ENCODE measurements around the gene CHST2.

Gene CHST2

DNA sequence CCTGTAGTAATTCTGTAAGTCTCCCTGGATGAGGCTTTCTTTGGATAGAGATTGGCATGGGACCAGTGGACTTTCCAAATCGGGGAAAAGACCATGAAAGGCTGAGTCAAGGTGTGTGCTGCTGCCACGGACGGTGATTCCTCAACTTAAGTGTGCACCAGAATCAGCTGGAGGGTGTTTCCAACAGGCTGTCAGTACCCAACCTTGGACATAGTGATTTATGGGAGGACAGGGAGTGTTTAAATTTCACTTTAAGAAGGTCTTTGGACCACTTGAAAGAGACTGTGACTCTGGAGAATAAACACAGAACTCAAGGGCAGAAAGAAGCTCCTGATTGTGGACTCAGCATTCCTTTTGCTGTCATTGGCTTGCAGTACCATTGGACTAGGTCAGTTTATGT is 20.4 kb upstream of the CHST2 start:
- no peak for DNase-seq

DNA sequence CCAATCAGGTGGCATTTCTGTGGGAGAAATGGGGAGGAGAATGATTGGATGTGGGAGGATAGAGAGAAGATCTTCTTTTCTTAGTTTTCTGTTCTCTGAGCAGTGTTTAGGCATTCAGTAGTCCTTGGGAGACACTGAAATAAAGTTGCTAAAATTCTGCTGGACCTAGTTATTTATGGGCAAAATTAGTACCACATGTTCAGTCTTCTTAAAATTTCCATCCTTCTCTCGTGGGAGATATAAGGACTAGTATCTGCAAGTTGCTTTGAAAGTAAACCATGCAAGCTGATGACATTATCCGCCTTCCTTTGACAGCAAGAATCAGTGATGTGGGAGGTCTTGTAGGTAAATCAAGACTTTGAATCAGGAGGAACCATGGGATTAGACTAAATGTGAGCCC is 19.9 kb upstream of the CHST2 start:
- no peak for DNase-seq

- no peak for DNase-seq
Measured at GRCh38 chr3:143100451-143100850, 19.1 kb upstream of the CHST2 start.

DNA sequence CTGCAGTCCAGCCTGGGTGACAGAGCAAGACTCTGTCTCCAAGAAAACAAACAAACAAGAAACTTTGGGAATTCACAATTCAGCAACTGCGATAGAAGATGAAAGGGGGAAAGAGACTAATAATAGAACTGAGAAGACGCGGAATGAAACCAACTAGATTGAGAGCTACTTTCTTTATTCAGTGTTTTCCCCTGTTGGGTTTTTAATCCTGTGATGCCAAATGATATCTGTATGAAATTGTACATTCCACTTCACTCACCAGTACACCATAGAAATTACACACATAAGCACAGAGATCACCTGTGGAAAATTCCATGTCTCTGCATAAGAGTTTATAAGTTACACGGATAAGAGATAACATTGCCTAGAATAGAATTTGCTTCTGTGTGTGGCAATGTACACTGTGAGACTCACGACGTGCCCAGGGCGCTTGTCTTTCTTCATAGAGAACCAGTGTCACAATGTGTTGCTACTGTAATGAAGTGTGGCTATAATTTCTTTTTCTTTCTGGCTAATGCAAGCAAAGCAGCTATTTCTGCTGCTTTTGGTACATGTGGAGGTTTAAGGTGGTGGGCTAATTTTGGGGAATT is 17.7 kb upstream of the CHST2 start:
- DNase-seq, result no peak

- DNase-seq, result no peak
Measured at GRCh38 chr3:143103652-143104051, 15.9 kb upstream of the CHST2 start.

DNA sequence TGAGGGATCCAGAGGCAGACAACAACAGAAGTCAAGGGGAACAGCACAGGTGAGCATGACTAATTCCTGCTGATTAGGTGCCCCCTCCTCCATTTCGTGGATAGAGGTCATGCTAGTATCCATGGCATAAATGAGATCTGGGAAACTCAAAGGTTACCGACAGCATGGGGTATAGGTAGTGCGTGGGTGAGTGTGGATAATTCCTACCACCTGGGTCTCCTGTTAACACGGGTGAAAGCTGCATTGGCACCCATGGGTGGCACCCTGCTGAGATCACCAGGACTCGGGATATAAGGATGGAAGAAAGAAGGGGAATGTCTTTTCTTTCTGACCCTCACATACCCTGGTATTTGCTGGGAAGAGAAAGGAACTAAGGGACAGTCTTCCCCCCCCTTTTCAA is 14.4 kb upstream of the CHST2 start:
- DNase-seq, result no peak

DNA sequence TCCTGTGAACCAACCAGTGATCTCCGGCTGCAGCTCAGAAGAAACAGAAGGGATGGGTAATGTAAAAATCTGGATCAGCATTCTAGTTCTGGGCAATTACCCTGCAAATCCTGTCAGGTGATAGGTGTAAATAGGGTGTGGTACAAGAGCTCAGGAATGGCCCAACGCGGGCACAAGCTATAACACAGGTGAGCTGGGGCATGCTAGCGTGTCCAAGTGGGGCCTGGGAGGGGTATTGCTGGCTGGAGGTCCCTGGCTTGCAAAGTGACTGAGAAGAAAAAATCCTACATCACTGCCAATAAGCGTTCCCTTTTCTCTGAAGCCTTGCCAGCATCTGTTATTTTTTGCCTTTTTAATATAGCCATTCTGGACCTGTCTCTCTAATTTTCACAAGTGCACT is 9.7 kb upstream of the CHST2 start:
- DNase-seq, result no peak

DNA sequence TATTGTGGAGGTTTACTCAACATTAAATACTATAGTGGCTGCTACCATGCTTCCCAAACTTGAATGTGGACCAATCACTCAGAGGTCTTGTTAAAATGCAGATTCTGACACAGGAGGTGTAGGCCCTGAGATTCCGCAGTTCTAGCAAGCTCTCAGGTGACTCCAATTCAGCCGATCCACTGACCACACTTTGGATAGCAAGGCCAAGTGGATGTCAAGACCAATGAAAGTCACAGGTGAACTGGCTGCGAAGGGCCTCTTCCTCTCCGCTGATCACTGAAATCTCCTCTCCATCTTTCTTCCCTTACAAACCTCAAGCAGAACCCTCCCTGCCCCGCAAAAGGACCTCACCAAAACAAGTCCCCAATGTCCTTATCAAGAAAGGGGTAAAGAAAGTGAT is 9.2 kb upstream of the CHST2 start:
- DNase-seq, result no peak

- no peak for DNase-seq
Measured at GRCh38 chr3:143118630-143119008, 952 bp upstream of the CHST2 start.

DNA sequence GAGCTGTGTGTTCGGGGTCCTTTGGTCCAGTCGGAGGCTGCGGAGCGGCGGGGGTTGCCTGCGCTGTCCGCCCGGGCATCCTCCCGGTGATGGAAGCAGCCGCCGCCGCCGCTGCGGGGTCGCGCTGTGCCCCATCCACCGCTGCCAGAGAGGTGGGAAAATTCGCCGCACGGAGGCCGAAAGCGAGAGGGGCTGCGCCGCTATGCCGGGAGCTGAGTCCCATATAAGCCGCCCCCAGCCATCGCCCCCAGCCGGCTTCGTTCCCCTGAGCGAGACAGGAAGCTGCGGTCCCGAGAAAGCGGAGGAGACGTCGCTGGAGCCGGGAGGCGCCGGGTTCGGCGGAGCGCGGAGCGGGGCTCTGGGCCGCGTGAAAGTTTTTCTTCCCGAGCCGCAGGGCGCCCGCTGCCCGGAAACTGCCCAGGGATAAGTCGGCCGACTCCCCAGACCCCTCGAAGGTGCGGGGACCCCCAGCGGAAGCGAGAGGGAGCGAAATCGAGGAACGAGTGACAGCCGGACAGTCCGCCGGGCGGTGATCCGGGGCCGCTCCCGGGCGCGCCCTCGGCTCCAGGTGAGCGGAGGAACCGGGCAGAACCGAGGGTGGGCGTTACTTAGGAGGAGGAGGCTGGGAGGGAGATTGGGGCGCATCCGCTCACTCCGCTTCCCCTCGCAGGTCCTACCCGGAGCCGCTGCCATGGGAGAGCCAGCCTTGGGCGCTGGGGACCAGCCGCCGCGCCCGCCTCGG is 574 bp downstream of the CHST2 start:
- DNase-seq, result peak; percentile 26

DNA sequence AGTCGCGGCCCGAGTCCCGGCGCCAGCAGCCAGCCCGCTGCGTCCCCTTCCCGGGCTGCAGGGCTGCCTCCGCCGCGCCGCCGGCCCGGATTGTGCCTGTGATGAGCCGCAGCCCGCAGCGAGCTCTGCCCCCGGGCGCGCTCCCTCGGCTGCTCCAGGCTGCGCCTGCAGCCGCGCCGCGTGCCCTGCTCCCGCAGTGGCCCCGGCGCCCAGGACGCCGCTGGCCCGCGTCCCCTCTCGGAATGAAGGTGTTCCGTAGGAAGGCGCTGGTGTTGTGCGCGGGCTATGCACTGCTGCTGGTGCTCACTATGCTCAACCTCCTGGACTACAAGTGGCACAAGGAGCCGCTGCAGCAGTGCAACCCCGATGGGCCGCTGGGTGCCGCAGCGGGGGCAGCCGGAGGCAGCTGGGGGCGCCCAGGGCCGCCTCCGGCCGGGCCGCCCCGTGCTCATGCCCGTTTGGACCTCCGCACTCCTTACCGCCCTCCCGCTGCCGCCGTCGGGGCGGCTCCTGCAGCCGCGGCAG is 1.2 kb downstream of the CHST2 start:
- peak; percentile 22 for DNase-seq

DNA sequence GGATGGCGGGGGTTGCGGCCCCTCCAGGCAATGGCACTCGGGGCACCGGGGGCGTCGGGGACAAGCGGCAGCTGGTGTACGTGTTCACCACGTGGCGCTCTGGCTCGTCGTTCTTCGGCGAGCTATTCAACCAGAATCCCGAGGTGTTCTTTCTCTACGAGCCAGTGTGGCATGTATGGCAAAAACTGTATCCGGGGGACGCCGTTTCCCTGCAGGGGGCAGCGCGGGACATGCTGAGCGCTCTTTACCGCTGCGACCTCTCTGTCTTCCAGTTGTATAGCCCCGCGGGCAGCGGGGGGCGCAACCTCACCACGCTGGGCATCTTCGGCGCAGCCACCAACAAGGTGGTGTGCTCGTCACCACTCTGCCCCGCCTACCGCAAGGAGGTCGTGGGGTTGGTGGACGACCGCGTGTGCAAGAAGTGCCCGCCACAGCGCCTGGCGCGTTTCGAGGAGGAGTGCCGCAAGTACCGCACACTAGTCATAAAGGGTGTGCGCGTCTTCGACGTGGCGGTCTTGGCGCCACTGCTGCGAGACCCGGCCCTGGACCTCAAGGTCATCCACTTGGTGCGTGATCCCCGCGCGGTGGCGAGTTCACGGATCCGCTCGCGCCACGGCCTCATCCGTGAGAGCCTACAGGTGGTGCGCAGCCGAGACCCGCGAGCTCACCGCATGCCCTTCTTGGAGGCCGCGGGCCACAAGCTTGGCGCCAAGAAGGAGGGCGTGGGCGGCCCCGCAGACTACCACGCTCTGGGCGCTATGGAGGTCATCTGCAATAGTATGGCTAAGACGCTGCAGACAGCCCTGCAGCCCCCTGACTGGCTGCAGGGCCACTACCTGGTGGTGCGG is 1.9 kb downstream of the CHST2 start:
- peak; percentile 52 for DNase-seq

DNA sequence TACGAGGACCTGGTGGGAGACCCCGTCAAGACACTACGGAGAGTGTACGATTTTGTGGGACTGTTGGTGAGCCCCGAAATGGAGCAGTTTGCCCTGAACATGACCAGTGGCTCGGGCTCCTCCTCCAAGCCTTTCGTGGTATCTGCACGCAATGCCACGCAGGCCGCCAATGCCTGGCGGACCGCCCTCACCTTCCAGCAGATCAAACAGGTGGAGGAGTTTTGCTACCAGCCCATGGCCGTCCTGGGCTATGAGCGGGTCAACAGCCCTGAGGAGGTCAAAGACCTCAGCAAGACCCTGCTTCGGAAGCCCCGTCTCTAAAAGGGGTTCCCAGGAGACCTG is 2.5 kb downstream of the CHST2 start:
- no peak for DNase-seq

GRCh38 chr3:143122608-143123352 is 3.2 kb downstream of the CHST2 start:
- DNase-seq, result no peak

DNA sequence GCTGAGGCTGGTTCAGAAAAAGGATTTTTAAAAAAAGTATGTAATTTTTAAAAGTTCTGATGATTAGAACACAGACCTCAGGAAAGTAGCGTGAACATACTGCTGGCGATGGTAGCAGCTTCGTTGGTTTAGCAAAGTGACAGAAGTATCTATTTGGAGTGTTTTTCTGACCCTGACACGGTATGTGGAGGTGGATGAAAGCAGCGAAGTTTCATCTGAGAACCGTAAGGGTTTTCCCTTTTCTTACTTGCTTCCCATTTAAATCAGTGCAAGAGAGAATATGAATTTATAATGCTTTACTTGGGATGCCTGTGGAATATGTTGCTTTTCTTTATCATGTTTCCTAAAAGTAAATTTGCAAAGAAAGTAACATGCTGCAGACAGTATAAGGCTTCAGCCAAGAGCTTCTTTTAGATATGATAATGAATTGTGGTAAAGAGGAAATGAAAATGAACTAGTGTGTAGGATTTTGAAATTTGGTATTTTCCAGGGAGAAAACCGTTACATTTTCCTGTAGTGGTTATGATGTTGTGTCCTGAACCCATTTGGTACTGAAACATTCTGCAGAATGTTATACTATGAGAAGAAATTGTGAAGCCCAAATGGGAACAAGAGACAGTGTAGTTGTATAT is 3.9 kb downstream of the CHST2 start:
- DNase-seq, result no peak

DNA sequence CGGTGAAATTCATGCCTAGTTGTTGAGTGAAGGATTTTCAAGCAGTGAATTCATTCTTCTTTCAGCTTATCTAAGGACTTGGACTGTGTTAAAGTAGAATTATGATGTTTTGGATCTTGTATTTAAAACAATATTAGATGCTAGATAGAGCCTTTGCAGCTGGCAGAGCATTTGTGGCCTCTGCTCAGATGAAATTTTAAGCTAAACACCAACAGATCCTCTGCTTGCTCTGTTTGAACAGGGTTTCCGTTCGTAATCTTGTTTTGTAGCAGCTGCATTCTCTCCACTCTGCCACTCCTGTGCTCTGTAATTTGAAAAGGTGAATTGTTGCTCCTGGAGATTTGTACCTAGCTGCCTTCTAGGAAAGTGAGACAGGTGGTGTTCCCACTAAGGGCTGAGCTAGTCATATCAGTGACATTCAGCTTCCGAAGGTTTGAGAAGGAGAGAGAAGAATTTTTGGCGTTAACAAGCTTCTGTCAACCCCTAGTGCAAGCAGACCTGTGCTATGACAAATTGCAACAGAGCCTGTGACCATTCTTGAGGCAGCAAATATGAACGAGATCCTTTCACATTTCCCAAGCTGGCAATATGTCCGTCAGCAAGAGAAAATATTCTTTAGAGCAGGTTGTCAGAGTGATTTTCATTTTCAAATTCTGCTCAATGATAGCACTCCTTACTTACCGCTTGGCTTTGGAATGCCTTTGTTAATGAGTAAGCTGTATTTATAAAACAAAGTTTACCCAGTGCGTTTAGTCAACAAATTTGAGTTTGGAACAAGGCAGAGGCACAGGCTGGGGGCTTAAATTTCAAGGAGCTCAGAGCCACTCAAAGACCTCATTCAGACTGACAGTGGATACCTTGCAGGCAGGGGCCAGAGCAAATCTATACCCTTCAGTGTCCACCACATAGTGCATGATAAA is 5.3 kb downstream of the CHST2 start:
- DNase-seq, result no peak

- no peak for DNase-seq
Measured at GRCh38 chr3:143127801-143128200, 8.2 kb downstream of the CHST2 start.

DNA sequence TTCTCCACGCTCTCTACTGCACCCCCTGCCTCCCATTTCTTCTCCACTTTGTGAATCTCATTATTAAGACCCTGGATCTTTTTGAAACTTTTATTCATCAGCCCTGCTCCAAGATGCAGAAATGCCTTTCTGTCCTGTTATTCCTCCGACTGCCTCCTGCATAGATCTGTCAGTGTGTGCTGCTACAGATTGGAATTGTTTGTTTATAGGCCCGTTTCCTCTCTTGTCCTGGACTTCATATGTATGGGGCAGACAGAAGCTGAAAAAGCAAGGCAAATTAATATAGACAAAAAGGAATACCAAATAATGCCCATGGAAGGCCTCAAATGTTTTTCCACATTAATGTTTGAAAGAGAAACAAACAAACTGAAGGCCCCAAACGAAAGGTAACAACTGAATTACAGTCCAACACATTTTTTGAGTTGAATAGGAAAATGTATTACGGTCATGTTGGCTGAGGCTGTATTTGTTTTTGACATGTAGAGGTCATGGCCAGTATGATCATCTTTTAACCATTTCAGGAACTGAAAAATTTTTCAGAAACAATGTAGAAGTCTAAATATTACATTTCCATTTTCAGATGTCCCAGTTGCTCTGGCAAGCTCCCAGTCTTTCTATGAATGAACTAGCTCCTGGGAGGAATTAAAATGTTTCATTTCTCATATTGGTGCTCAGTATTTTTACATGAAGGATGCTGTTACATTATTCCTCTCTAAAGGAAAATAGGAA is 8.8 kb downstream of the CHST2 start:
- no peak for DNase-seq

GRCh38 chr3:143132246-143132980 is 12.8 kb downstream of the CHST2 start:
- no peak for DNase-seq

- no peak for DNase-seq
Measured at GRCh38 chr3:143134471-143134870, 14.9 kb downstream of the CHST2 start.
